ENCODE data around the gene COPZ1. TPM values are rescaled to one million over a fixed set of nuclear protein-coding genes. Genes with fewer than 3 reads are reported as not detected.

COPZ1 gene
- total and polyA plus RNA-seq, 9 of the 15 experiments (the other 6 are each of a cell fraction or from before 2014, with no cell fraction given) = 137 to 487 (median 233) TPM

DNA sequence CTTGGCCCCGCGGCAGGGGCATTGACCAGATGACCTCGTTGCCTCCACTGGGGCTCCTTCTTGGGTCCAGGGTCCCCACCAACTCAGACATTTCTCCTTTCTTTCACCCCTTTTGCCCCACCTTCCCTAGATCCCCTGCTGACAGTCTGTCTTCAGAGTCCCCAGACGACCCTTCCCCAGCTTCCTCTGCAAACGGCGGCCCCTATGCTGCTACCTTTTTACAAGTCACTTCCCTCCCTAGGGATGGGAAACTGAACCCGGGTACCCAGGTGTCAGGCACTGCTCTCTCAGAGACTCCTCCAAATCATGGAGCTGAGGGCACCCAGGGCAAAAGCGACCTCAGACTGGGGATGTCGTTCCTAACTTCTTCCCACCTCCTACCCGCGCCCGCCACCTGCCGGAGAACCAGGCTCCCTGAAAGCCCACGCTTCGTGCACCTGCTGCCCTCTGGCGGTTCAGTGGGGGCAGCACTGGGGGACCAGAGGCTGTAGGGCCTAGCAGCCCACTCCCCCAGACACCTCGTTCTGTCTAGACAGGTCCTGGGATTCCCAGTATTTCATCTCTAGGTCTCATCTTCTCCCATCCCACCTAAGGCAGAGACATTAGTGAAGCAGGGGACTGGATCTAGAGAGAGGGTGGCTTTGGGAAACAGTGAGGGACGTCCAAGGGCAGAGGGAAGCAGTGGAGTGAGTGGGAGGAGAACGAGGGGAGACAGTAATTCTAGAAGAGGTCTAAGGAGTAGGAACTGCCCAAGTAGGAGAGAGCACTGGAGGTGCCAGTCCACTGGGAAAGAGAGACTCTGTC, 54.7 kb downstream of the COPZ1 start (continued):
- no peak for TF ChIP-seq HMG20B (CRISPR knock-in tag; IDR thresholded peaks at IDR 0.05)
- no peak for TF ChIP-seq DIDO1 (tag; IDR thresholded peaks at IDR 0.05; ENCODE audit: low read depth)
- TF ChIP-seq, protein P1, sequence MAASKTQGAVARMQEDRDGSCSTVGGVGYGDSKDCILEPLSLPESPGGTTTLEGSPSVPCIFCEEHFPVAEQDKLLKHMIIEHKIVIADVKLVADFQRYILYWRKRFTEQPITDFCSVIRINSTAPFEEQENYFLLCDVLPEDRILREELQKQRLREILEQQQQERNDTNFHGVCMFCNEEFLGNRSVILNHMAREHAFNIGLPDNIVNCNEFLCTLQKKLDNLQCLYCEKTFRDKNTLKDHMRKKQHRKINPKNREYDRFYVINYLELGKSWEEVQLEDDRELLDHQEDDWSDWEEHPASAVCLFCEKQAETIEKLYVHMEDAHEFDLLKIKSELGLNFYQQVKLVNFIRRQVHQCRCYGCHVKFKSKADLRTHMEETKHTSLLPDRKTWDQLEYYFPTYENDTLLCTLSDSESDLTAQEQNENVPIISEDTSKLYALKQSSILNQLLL (CRISPR knock-in tag; IDR thresholded peaks at IDR 0.05; ENCODE audit: borderline replicate concordance) = no peak
- TF ChIP-seq, protein P2, sequence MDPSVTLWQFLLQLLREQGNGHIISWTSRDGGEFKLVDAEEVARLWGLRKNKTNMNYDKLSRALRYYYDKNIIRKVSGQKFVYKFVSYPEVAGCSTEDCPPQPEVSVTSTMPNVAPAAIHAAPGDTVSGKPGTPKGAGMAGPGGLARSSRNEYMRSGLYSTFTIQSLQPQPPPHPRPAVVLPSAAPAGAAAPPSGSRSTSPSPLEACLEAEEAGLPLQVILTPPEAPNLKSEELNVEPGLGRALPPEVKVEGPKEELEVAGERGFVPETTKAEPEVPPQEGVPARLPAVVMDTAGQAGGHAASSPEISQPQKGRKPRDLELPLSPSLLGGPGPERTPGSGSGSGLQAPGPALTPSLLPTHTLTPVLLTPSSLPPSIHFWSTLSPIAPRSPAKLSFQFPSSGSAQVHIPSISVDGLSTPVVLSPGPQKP (CRISPR knock-in tag; IDR thresholded peaks at IDR 0.05) = no peak
- no peak for TF ChIP-seq BRF1 (IDR thresholded peaks at IDR 0.05; ENCODE audit: borderline replicate concordance, extremely low read depth, insufficient read length)
- no peak for TF ChIP-seq PRMT5 (CRISPR knock-in tag; IDR thresholded peaks at IDR 0.05)
- no peak for TF ChIP-seq NFYB (IDR thresholded peaks at IDR 0.05; ENCODE audit: extremely low read depth, insufficient read length)
- TF ChIP-seq MXI1 (IDR thresholded peaks at IDR 0.05; ENCODE audit: low read depth, low read length) = no peak
- no peak for TF ChIP-seq BCL6 (CRISPR knock-in tag; IDR thresholded peaks at IDR 0.05)
- TF ChIP-seq TSC22D4 (tag; IDR thresholded peaks at IDR 0.05) = no peak
- peak; percentile 53; the same call in 1 of the 2 replicates for TF ChIP-seq HCFC1 (IDR thresholded peaks at IDR 0.05; ENCODE audit: low read depth, low read length)
- TF ChIP-seq CBFB (CRISPR knock-in tag; IDR thresholded peaks at IDR 0.05) = peak; percentile 66; the same call in 1 of the 2 replicates
- TF ChIP-seq, protein P3, sequence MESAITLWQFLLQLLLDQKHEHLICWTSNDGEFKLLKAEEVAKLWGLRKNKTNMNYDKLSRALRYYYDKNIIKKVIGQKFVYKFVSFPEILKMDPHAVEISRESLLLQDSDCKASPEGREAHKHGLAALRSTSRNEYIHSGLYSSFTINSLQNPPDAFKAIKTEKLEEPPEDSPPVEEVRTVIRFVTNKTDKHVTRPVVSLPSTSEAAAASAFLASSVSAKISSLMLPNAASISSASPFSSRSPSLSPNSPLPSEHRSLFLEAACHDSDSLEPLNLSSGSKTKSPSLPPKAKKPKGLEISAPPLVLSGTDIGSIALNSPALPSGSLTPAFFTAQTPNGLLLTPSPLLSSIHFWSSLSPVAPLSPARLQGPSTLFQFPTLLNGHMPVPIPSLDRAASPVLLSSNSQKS (CRISPR knock-in tag; IDR thresholded peaks at IDR 0.05) = no peak
- TF ChIP-seq JUNB (CRISPR knock-in tag; conservative IDR thresholded peaks at IDR 0.05) = no peak
- peak; percentile 87 for TF ChIP-seq MYC (IDR thresholded peaks at IDR 0.05; ENCODE audit: low read depth, low read length)
- peak; percentile 42; the same call in 1 of the 2 replicates for TF ChIP-seq MYC (CRISPR knock-in tag; IDR thresholded peaks at IDR 0.05; ENCODE audit: borderline replicate concordance, low read depth)
- peak; percentile 47; the same call in 1 of the 2 replicates for TF ChIP-seq ZNF24 (IDR thresholded peaks at IDR 0.05)
- TF ChIP-seq ARID2 (IDR thresholded peaks at IDR 0.05) = peak; percentile 91
- TF ChIP-seq RAD51 (IDR thresholded peaks at IDR 0.05; ENCODE audit: borderline replicate concordance, low read depth) = no peak
- TF ChIP-seq, protein P4, sequence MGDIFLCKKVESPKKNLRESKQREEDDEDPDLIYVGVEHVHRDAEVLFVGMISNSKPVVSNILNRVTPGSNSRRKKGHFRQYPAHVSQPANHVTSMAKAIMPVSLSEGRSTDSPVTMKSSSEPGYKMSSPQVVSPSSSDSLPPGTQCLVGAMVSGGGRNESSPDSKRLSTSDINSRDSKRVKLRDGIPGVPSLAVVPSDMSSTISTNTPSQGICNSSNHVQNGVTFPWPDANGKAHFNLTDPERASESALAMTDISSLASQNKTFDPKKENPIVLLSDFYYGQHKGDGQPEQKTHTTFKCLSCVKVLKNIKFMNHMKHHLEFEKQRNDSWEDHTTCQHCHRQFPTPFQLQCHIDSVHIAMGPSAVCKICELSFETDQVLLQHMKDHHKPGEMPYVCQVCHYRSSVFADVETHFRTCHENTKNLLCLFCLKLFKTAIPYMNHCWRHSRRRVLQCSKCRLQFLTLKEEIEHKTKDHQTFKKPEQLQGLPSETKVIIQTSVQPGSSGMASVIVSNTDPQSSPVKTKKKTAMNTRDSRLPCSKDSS (IDR thresholded peaks at IDR 0.05; ENCODE audit: low read depth, partially characterized antibody) = no peak
- TF ChIP-seq KLF1 (tag; IDR thresholded peaks at IDR 0.05) = no peak
- TF ChIP-seq KDM4B (IDR thresholded peaks at IDR 0.05; ENCODE audit: borderline replicate concordance in 2 of 2, low read depth in 1 of 2) = no peak
- no peak for TF ChIP-seq TAF15 (IDR thresholded peaks at IDR 0.05; ENCODE audit: low read depth, low read length)
- TF ChIP-seq ZNF165 (CRISPR knock-in tag; IDR thresholded peaks at IDR 0.05; ENCODE audit: borderline replicate concordance) = no peak
- no peak for TF ChIP-seq SIRT6 (IDR thresholded peaks at IDR 0.05; ENCODE audit: low read depth, low read length)
